A673 (cell line): ENCODE data around the gene HSF5.

ENCODE experiments used
- EZH2 ChIP-seq: fragments of 200-600 bp; sonication (generic); IDR thresholded peaks from 2 replicates; pipeline ENCODE4 v1.6.1; 2017; ENCODE audit warnings: borderline replicate concordance, low read depth, mild to moderate bottlenecking, mixed read lengths, antibody characterized with exemption, low read length; ENCODE audit not compliant: poor library complexity, severe bottlenecking
- TF ChIP-seq, protein P1 (sequence below): fragments of 300-800, 200-600 bp; sonication (generic); conservative IDR thresholded peaks from 2 replicates; pipeline ENCODE4 v1.5.1; 2017; ENCODE audit warnings: low read depth, mild to moderate bottlenecking, antibody characterized with exemption, low read length, moderate library complexity, mixed read lengths

DNA sequence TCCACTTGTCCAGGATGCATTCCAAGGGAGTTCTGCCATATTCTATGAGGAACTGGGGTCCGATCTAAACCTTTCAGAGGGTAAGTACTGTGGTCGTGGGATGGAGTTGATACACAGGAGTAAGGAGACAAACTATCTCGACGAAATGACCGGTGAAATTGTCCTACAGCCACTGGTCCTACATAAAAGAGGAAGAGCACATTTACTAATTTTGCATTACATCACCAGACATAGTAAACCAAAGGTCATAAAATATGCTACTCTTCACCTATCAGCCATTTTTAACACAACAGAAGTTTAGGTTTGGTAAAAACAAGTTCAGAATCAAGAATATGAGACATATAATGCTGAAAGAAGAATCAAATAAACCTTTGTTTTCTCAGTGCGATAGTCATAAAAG is 8.1 kb downstream of the HSF5 start:
- TF ChIP-seq, protein P1, sequence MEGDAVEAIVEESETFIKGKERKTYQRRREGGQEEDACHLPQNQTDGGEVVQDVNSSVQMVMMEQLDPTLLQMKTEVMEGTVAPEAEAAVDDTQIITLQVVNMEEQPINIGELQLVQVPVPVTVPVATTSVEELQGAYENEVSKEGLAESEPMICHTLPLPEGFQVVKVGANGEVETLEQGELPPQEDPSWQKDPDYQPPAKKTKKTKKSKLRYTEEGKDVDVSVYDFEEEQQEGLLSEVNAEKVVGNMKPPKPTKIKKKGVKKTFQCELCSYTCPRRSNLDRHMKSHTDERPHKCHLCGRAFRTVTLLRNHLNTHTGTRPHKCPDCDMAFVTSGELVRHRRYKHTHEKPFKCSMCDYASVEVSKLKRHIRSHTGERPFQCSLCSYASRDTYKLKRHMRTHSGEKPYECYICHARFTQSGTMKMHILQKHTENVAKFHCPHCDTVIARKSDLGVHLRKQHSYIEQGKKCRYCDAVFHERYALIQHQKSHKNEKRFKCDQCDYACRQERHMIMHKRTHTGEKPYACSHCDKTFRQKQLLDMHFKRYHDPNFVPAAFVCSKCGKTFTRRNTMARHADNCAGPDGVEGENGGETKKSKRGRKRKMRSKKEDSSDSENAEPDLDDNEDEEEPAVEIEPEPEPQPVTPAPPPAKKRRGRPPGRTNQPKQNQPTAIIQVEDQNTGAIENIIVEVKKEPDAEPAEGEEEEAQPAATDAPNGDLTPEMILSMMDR: no peak
- no peak for TF ChIP-seq EZH2
